Measurements from ENCODE around the gene PNMA8B.

The PNMA8B gene

GRCh38 chr19:46460055-46460454, 35.6 kb downstream of the PNMA8B start:
- peaks cover 85% of the 10 kb centered on the region for H3K27me3 ChIP-seq (replicated peaks; ENCODE audit: insufficient read depth, low read length)
- H3K4me2 ChIP-seq (ENCODE audit: low read depth, low read length): no peak overlapping the region
- H3K27ac ChIP-seq (ENCODE audit: low read length): no peak overlapping the region
- H3K36me3 ChIP-seq (replicated peaks; ENCODE audit: insufficient read depth, low read length): no peaks in the 10 kb centered on the region
- no peak overlapping the region for H3K9ac ChIP-seq (ENCODE audit: low read length)
- H3F3A ChIP-seq (ENCODE audit: insufficient read depth, low read length): no peaks in the 10 kb centered on the region
- no peaks in the 10 kb centered on the region for H3K9me3 ChIP-seq (replicated peaks; ENCODE audit: insufficient read depth, low read length)
- no peak overlapping the region for H3K4me3 ChIP-seq (ENCODE audit: low read length)
- H3K9me2 ChIP-seq (replicated peaks; ENCODE audit: insufficient read depth, low read length): no peaks in the 10 kb centered on the region
- H2AFZ ChIP-seq (ENCODE audit: low read length): no peak overlapping the region
- H4K20me1 ChIP-seq (ENCODE audit: insufficient read depth, low read length): no peaks in the 10 kb centered on the region
- H3K4me1 ChIP-seq (ENCODE audit: low read length): no peaks in the 10 kb centered on the region
- no peak for TF ChIP-seq EZH2phosphoT487 (IDR thresholded peaks at IDR 0.05; ENCODE audit: low read length)
- no peak for DNase-seq
- H3K79me2 ChIP-seq (ENCODE audit: low read length): no peaks in the 10 kb centered on the region

DNA sequence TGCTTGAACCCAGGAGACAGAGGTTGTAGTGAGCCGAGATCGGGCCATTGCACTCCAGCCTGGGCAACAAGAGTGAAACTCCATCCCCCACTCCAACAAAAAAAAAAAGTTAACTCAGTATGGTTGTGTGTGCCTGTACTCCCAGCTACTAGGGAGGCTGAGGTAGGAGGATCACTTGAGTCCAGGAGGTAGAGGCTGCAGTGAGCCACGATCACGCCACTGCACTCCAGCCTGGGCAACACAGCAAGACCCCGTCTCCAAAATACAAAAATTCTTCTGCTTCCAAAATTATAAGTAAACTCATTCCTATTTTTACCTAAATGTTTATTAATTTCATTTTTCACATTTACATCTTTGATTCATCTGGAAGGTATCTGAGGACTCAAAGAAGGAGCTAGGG, 38.7 kb downstream of the PNMA8B start:
- H3K4me2 ChIP-seq (ENCODE audit: low read depth, low read length): no peak overlapping the region
- TF ChIP-seq EZH2phosphoT487 (IDR thresholded peaks at IDR 0.05; ENCODE audit: low read length): no peak
- TF ChIP-seq, protein P1, sequence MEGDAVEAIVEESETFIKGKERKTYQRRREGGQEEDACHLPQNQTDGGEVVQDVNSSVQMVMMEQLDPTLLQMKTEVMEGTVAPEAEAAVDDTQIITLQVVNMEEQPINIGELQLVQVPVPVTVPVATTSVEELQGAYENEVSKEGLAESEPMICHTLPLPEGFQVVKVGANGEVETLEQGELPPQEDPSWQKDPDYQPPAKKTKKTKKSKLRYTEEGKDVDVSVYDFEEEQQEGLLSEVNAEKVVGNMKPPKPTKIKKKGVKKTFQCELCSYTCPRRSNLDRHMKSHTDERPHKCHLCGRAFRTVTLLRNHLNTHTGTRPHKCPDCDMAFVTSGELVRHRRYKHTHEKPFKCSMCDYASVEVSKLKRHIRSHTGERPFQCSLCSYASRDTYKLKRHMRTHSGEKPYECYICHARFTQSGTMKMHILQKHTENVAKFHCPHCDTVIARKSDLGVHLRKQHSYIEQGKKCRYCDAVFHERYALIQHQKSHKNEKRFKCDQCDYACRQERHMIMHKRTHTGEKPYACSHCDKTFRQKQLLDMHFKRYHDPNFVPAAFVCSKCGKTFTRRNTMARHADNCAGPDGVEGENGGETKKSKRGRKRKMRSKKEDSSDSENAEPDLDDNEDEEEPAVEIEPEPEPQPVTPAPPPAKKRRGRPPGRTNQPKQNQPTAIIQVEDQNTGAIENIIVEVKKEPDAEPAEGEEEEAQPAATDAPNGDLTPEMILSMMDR (IDR thresholded peaks at IDR 0.05; ENCODE audit: low read length): no peak
- no peak for TF ChIP-seq EZH2 (optimal IDR thresholded peaks at IDR 0.05; ENCODE audit: low read depth, low read length)
- peaks cover 82% of the 10 kb centered on the region for H3K27me3 ChIP-seq (replicated peaks; ENCODE audit: insufficient read depth, low read length)
- H3K9me2 ChIP-seq (replicated peaks; ENCODE audit: insufficient read depth, low read length): no peaks in the 10 kb centered on the region
- H3K4me3 ChIP-seq (ENCODE audit: low read length): no peak overlapping the region
- no peaks in the 10 kb centered on the region for H3K36me3 ChIP-seq (replicated peaks; ENCODE audit: insufficient read depth, low read length)
- no peak overlapping the region for H3K9ac ChIP-seq (ENCODE audit: low read length)
- H3F3A ChIP-seq (ENCODE audit: insufficient read depth, low read length): no peaks in the 10 kb centered on the region
- H3K27ac ChIP-seq (ENCODE audit: low read length): no peak overlapping the region
- no peaks in the 10 kb centered on the region for H3K4me1 ChIP-seq (ENCODE audit: low read length)
- H2AFZ ChIP-seq (ENCODE audit: low read length): no peak overlapping the region
- H3K9me3 ChIP-seq (replicated peaks; ENCODE audit: insufficient read depth, low read length): no peaks in the 10 kb centered on the region
- no peaks in the 10 kb centered on the region for H3K79me2 ChIP-seq (ENCODE audit: low read length)
- no peak for DNase-seq
- H4K20me1 ChIP-seq (ENCODE audit: insufficient read depth, low read length): no peaks in the 10 kb centered on the region

DNA sequence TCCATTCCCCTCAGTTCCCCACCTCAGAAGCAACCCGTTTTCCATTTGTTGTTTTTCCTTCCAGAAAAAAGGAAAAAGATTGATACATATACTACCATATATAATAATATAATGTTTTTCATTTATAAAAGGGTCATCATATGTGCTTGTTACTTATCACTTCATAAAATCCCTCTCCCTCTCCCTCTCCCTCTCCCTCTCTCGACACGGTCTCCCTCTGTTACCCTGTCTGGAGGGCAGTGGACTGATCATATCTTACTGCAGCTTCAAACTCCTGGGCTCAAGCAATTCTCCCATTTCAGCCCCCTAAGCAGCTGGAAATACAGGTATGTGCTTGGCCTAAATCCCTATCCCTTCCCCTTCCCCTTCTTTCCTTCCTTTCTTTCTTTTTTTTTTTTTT, 41.4 kb downstream of the PNMA8B start:
- no peak overlapping the region for H3K27ac ChIP-seq (ENCODE audit: low read length)
- no peaks in the 10 kb centered on the region for H3K36me3 ChIP-seq (replicated peaks; ENCODE audit: insufficient read depth, low read length)
- H3K4me3 ChIP-seq (ENCODE audit: low read length): no peak overlapping the region
- no peaks in the 10 kb centered on the region for H3K79me2 ChIP-seq (ENCODE audit: low read length)
- H3K4me1 ChIP-seq (ENCODE audit: low read length): no peaks in the 10 kb centered on the region
- no peaks in the 10 kb centered on the region for H3F3A ChIP-seq (ENCODE audit: insufficient read depth, low read length)
- H3K9me2 ChIP-seq (replicated peaks; ENCODE audit: insufficient read depth, low read length): no peaks in the 10 kb centered on the region
- H3K9ac ChIP-seq (ENCODE audit: low read length): no peak overlapping the region
- H3K9me3 ChIP-seq (replicated peaks; ENCODE audit: insufficient read depth, low read length): no peaks in the 10 kb centered on the region
- TF ChIP-seq, protein P1 (IDR thresholded peaks at IDR 0.05; ENCODE audit: low read length): no peak
- TF ChIP-seq EZH2phosphoT487 (IDR thresholded peaks at IDR 0.05; ENCODE audit: low read length) (no peak), EZH2 (optimal IDR thresholded peaks at IDR 0.05; ENCODE audit: low read depth, low read length) (no peak)
- H3K27me3 ChIP-seq (replicated peaks; ENCODE audit: insufficient read depth, low read length): peaks cover 83% of the 10 kb centered on the region
- DNase-seq: no peak
- no peak overlapping the region for H3K4me2 ChIP-seq (ENCODE audit: low read depth, low read length)
- no peaks in the 10 kb centered on the region for H4K20me1 ChIP-seq (ENCODE audit: insufficient read depth, low read length)
- H2AFZ ChIP-seq (ENCODE audit: low read length): no peak overlapping the region

DNA sequence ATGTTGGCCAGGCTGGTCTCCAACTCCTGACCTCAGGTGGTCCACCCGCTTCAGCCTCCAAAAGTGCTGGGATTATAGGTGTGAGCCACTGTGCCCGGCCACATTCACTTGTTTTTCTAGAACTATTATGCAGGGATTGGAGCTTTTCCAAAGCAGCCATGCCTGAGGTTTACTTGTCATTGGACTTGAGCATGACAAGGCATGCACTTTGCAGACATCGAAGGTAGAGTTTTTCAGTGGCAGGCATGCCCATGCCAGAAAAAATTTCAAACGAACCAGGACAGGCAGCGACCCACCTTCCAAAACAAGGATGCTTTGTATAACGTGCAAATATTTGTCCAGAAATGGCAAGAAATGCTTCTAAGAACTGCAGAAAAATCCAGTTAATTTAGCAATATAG, 42.0 kb downstream of the PNMA8B start:
- Histone ChIP-seq H3K9me2 (replicated peaks; ENCODE audit: insufficient read depth, low read length) (no peaks in the 10 kb centered on the region), H3K4me2 (ENCODE audit: low read depth, low read length) (no peak overlapping the region), H3K9me3 (replicated peaks; ENCODE audit: insufficient read depth, low read length) (no peaks in the 10 kb centered on the region), H3K27ac (ENCODE audit: low read length) (no peak overlapping the region), H3K27me3 (replicated peaks; ENCODE audit: insufficient read depth, low read length) (peaks cover 80% of the 10 kb centered on the region), H4K20me1 (ENCODE audit: insufficient read depth, low read length) (no peaks in the 10 kb centered on the region), H2AFZ (ENCODE audit: low read length) (no peak overlapping the region), H3K79me2 (ENCODE audit: low read length) (no peaks in the 10 kb centered on the region), H3F3A (ENCODE audit: insufficient read depth, low read length) (no peaks in the 10 kb centered on the region), H3K36me3 (replicated peaks; ENCODE audit: insufficient read depth, low read length) (no peaks in the 10 kb centered on the region), H3K4me1 (ENCODE audit: low read length) (no peaks in the 10 kb centered on the region), H3K4me3 (ENCODE audit: low read length) (no peak overlapping the region), H3K9ac (ENCODE audit: low read length) (no peak overlapping the region)
- no peak for DNase-seq
- no peak for TF ChIP-seq EZH2 (optimal IDR thresholded peaks at IDR 0.05; ENCODE audit: low read depth, low read length)
- TF ChIP-seq EZH2phosphoT487 (IDR thresholded peaks at IDR 0.05; ENCODE audit: low read length): no peak
- TF ChIP-seq, protein P1 (IDR thresholded peaks at IDR 0.05; ENCODE audit: low read length): no peak

Data from MM.1S (cell line).